ENCODE measurements around the gene BTBD18.
A peak's percentile ranks its signal among the peaks of the same experiment; 100 is the strongest.

GRCh38 chr11:57711414-57712255, 40.0 kb downstream of the BTBD18 start, which contains the start of gene MED19:
- TF ChIP-seq, protein P1, sequence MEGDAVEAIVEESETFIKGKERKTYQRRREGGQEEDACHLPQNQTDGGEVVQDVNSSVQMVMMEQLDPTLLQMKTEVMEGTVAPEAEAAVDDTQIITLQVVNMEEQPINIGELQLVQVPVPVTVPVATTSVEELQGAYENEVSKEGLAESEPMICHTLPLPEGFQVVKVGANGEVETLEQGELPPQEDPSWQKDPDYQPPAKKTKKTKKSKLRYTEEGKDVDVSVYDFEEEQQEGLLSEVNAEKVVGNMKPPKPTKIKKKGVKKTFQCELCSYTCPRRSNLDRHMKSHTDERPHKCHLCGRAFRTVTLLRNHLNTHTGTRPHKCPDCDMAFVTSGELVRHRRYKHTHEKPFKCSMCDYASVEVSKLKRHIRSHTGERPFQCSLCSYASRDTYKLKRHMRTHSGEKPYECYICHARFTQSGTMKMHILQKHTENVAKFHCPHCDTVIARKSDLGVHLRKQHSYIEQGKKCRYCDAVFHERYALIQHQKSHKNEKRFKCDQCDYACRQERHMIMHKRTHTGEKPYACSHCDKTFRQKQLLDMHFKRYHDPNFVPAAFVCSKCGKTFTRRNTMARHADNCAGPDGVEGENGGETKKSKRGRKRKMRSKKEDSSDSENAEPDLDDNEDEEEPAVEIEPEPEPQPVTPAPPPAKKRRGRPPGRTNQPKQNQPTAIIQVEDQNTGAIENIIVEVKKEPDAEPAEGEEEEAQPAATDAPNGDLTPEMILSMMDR (IDR thresholded peaks at IDR 0.05): peak in 1 of 6 experiments; percentile 8
- TF ChIP-seq POLR2A (IDR thresholded peaks at IDR 0.05): peak in 1 of 2 donors; percentile 69
